Ishikawa (cell line): ENCODE measurements around the gene MOGAT2.

Experiments
- CREB1 ChIP-seq: IDR thresholded peaks from 2 replicates; pipeline ENCODE4 v1.6.1; 2012; ENCODE audit warnings: low read depth
- EGR1 ChIP-seq: IDR thresholded peaks from 2 replicates; pipeline ENCODE4 v1.6.1; 2012
- EP300 ChIP-seq: IDR thresholded peaks from 2 replicates; pipeline ENCODE4 v1.6.1; 2012; ENCODE audit warnings: borderline replicate concordance
- FOXM1 ChIP-seq: IDR thresholded peaks from 2 replicates; pipeline ENCODE4 v1.6.1; 2012; ENCODE audit warnings: low read depth, borderline replicate concordance
- NFIC ChIP-seq: IDR thresholded peaks from 2 replicates; pipeline ENCODE4 v1.6.1; 2012
- TAF1 ChIP-seq: IDR thresholded peaks from 2 replicates; pipeline ENCODE4 v1.6.1; 2012; ENCODE audit warnings: low read depth, mild to moderate bottlenecking
- TCF12 ChIP-seq: IDR thresholded peaks from 2 replicates; pipeline ENCODE4 v1.6.1; 2012; ENCODE audit warnings: low read depth
- TEAD4 ChIP-seq: IDR thresholded peaks from 2 replicates; pipeline ENCODE4 v1.6.1; 2012
- YY1 ChIP-seq: IDR thresholded peaks from 2 replicates; pipeline ENCODE4 v1.6.1; 2012; ENCODE audit warnings: low read depth
- ZBTB7A ChIP-seq: IDR thresholded peaks from 2 replicates; pipeline ENCODE4 v1.6.1; 2012; ENCODE audit warnings: low read depth

- TF ChIP-seq EGR1: no peak
- TF ChIP-seq TCF12: no peak
- TF ChIP-seq YY1: no peak
- no peak for TF ChIP-seq ZBTB7A
- TF ChIP-seq NFIC: no peak
- no peak for TF ChIP-seq TAF1
- TF ChIP-seq EP300: no peak
- TF ChIP-seq TEAD4: no peak
- no peak for TF ChIP-seq FOXM1
- no peak for TF ChIP-seq CREB1
Measured at GRCh38 chr11:75771646-75772410, 54.2 kb downstream of the MOGAT2 start.
